HG02981 (cell line): ENCODE measurements around the gene RAMP1.

ENCODE experiments used
- ATAC-seq: cut with Tn5 transposase; IDR thresholded peaks from one replicate; pipeline ENCODE4 v1.9.1; 2021; ENCODE audit warnings: mild to moderate bottlenecking, moderate library complexity; ENCODE audit not compliant: unreplicated experiment

RAMP1 gene

DNA sequence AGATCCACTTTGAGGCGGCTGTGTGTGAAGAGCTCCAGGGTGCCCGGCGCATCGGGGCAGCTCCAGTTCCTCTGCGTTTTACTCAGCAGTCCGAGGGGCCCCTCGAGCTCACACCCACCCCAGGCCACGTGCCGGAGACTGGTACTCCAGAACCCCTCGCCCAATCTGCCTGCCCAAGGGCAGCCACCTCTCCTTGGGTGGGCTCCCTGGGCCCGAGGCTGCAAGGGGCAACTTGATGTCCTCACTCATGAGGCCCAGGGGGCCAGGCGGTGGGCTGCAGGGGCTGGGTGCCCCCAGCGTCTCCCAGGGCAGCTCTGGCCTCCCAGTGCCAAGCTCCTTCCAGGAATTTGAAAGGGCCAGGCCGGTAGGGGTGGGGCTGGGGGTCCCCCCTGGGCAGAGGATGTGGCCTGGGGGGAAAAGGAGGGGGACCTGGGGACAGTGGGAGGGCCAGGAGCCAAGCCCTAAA lies 16.7 kb downstream of the RAMP1 start:
- ATAC-seq = no peak

DNA sequence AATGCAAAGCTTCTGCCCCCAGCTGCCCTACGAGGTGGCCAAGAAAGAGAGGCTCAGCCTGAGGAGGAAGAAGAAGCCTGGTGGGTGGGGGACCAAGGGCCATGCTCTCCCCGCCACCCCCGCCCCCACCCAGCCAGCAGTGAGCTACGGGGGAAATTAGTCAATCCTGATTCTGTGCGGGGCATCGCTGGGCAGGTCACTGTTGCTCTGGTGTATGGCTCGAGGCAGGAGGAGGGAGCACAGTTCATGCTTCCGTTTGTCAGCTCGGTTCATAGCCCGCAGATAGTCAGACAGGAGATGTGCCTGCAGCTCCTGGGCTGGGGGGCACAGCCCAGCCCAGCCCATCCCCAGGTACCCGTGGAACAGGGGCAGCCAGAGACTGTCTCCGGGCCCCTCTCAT lies 17.1 kb downstream of the RAMP1 start:
- no peak for ATAC-seq

DNA sequence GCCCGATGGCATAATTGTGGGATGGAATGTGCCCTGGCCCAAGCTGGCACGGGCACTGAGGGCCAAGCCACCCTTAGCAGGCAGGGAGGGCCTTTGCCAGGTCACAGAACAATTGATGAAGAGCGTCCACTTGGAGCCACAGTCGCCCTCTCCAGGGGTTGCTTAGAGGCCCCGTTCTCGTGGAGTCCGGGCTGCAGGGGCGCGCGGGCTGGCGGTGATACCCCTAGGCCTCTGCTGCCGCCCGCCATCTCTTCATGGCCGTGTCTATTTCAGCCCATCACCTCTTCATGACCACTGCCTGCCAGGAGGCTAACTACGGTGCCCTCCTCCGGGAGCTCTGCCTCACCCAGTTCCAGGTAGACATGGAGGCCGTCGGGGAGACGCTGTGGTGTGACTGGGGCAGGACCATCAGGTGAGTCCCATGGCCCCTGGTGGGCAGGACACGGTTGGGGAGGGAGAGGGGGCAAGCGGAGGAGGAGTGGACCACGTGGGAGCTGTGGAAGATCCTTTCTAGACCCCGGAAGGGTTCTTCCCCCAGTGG lies 17.6 kb downstream of the RAMP1 start:
- no peak for ATAC-seq

DNA sequence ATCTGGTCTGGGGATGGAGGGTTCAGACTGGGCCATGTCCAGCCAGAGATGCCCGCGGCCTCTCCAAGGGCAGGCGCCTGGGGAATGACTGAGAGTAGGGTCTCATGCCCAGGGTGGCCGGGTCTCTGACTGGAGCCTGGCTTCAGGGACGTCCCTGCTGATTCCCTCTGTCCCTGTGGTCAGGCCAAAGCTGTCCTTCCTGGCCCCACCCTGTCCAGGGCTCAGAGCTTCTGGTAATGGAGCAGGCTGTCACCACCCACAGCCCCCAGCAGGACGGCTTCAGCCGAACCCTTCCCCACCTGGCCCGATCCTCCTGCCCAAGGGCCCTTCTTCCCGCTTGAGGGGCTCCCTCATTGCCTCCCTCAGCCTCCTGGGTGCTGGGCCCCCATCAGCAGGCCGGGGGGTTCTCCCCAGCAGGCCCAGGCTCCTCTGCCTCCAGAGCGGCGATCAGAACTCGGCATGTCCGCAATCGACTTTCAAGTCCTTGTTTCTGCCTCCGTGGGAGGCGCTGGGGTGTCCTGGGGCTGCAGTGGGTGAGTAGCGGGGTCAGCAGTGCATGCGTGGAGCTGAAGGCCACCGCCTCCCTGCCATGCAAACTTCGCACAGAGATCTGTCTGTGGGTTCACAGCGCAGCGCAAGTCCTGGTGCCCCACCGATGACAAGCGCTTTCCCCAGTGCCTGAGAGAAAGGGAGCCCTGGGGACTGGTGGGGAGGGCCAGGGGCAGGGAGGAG lies 18.3 kb downstream of the RAMP1 start:
- no peak for ATAC-seq

DNA sequence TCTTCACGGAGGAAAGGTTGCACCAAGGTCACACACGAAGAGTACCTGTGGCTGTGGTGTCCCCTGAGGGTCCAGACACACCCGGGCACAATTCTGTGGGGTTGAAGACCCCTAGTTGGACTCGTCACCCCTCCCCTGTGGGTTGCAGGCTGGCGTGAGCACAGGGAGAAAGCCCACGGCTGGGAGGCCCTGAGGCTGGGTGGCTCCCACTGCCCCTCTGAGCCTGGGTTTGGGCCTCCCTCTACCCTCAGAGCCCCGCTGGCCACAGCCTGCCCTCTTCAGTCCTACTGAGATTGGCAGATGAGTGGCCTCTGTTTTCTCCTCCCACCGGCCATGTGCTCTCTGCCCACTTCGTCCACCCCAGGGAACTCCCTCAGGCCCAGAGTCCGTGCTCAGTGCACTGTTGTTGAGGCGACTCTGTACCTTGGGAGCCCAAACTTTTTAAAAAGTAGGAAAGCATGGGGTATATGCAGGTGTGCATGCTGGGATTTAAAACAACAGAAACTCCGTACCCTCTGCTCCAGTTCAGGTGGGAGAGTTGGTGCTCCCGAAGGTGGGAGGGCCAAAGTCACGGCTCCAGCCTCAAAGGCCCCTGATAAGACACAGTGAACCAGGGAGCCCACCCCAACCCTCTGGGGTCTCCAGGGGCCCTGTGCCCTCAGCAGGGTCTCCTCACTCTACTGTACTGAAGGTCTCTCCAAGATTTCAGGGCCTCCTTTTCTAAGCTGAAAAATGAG lies 19.1 kb downstream of the RAMP1 start:
- no peak for ATAC-seq

DNA sequence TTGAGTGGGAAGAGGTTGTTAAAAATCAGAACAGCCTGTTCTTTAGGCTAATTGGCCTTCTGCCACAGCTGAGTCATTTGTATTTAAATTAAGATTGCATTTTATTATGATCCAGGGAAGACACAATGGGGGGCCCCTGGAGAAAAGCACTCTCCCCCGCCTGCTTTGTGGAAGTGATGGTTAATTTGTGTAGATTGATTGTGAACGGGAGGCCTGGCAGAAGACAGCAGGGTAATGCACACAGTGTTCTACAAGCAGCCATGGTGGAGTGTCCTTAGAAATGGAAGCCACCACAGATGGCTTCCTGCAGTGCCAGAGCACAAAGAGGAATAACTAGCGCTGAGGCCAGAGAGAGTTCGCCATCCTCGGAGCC lies 19.6 kb downstream of the RAMP1 start:
- no peak for ATAC-seq

DNA sequence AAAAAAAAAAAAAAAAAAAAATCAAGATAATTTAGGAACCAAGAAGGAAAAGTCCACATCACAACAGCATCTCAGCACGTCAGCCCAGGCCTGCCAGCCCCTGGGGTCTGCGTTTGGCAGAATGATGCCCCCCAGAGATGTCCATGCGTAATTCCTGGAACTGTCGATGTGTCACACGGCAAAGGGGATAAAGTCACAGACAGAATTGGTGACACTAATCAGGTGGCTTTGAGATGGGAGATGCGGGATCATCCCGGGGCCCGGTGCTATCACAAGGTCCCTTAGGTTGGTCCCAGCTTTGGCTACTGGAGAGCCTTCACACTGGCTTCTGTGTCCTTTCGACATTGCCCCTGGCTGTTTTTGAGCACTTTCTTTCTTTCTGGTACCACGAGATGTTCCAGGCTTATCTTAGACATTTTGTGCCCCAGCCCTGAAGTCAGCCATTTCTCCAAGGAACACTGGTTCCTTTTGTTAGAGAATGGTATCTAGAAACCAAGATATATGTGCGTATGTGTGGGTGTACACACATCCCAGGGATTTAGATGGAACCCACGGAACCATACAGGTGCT lies 20.7 kb downstream of the RAMP1 start:
- no peak for ATAC-seq

DNA sequence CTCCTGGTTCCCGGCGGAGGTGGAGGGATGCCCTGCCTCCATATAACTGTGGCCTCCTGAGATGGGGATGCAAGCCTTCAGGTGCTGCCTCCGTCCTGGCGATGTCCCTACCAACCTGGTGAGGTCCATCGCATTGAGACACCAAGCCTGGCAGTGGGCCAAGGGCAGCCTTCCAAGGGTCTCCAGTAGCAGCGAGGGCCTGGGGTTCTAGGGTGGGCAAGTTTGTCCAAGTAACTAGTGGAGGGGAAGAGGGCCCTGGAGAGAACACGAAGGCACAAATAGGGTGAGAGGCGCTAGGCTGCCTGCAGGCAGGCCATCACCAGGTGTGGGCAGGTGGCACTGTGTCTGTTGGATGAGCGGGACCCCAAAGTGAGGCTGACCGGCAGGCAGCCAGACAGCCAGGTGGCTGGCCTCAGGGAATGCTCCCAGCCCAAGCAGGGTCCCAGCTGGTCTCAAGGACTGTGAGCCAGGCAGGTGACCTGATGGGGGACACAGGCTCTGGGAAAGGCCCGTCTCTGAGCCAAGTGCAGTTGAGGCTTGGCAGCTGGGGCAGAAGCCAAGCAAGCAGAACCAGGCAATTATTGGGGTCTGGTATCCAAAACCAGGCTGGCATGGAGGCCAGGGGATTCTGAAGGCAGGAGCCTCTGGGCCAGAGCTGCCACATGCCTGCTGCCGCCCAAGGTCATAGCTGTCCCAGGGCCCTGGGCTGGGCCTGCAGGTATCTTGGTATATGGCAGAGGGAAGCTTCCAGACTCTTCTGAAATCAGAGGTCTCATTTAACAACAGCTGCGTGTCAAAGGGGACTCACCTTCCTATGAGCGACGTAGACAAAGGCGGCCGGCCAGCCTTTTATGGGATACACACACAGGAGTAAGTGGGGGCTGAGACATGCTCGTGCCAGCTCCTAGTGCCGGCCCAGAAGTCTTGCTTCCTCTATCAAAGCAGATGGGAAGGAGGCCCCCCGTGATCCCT lies 23.4 kb downstream of the RAMP1 start:
- ATAC-seq = no peak

DNA sequence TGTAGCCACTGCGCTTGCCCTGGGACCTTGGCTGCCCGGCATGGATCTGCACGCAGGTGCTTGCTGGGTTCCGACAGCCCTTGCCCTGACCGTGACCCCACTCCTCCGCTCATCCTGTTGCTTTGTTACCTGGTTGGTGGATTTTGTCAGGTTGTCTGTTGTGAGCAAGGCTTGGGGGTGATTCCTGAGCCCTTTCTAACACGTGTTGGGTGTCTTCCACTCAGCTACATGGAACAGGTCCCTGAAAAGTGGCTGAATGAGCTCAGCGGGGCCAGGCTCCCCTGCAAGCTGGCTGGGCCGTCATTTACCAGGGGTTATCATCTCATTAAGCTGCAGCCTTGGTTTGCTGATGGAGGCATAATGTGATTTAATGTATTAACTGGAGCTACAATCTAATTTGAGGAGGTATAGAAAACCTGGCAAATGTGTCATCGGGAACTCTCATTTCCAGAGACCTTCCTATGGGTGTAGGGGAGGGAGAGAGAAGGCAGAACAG lies 24.6 kb downstream of the RAMP1 start:
- no peak for ATAC-seq

DNA sequence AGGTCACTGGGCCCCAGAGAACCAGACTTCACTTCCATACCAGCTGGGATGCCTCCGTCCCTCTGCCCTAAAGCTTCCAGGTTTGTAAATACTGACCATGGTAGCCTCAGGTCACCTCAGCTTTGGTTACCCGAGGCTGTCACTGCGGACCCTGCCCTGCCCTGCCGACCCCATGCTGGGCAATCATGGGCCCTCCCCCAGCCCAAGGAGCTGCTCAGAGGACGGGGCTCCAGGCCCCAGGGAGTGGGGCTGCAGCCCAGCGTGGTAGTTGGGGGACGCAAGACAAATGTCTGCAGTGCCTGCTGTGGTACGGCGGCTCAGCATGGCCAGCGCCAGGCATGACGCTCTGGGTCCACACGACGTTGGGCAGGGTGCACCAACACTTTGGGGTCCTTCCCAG lies 25.3 kb downstream of the RAMP1 start:
- ATAC-seq = no peak

DNA sequence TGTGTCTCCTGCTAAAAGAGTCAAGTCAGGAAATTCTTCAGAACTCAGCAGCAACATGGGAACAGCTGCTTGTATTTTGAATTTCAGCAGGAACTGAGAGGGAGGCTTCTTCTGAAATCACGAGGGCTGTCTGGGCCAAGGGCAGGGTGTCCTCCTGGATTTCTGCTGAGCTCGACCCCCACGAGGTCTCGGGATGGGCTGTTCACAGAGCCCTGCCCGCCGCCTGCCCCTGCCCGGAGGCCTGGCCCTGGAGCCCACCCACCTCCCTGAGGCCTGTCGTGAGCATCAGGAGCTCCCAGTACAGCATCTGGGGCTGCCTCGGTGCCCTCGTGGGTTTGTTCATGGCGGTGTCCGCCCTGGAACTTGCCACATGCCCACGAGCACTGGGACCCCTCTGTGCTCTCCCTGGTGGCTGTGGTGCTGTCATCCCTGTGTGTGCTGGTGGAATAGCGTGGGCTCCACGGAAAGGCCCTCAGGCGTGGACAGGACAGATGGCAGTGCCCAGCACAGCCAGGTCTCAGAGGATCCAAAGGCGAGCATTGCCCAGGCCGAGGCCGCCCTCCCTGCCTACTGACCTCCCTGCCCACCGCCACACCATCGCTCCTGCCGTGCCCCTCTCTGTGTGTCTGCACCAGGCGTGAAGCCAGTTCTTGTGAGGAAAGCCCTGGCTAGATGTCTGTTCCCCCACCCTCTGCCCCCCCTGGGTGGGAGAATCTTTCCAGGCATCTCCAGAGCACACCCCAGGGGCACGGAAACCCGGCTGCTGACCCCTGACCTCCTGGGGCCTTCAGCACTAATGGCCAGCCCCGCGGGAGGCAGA lies 25.9 kb downstream of the RAMP1 start:
- ATAC-seq = no peak

DNA sequence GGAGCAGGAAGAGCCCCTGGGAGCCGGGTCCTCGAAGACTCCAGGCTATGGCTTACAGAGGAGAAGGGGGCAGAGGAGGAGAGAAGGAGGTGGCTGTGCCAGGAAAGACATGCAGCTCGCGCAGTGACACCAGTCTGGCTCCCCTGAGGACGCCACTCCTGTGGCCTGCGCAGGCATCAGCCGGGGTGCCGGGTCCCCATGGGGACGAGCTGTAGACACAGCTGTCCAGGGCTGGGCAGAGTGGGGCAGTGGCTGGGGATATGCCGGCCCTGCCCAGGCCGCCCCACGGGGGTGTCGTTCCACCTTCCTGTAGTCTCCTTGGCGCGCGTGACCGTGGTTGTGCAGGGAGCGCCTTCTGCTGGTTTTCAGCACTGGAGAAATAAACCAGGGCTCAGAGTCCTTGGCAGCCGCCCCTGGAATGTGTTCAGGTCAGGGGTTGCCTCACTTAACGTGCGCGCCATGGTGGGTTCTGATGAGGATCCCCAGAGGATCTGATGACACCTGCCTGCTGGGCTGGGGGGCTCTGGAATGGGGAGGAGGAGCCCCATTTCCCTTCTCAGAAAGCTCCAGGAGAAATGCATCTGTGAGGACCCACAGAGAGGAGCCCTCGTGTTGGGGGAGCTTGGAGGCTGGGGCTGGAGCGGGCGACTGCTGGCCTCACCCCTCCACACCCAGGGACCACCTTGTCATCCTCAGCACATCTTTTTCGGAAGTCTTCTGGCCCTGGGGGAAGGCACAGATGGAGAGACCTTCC lies 26.7 kb downstream of the RAMP1 start:
- no peak for ATAC-seq

DNA sequence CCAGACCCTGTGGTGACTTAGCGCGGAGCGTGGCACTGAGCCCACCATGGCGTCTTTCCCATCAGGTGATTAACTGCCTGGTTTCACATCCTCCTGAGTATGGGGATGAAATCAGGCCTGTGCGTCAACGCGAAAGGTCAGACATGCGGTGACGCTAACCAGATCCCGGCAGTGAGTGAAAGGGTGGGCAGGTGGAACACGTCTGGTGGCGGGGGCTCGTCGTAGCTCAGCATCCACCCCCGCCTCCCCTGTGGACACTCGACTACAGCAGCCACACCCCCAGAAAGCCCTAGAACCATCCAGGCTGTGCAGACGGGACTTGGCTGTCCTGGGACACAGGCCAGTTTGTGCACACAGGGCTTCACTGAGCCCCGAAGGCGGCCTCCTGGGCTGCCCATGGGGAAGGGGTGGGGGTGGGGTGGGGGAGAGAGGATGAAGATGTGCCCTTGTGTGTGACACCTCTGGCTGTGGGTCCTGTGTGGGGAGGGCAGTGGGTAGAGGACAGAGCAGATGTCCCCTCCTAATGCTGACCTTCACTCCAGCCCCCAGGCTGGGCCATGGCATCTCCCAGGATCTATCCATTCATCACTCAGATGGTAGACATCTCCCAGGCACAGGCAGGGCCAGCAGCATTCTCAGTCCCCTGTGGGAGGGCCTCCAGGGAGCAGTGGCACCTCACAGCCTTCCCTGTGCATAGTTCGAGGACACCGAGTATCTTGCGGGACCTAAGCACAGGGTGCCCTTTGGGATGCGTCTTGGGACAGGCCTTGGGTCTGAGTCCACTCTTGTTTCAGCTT lies 27.5 kb downstream of the RAMP1 start:
- no peak for ATAC-seq

DNA sequence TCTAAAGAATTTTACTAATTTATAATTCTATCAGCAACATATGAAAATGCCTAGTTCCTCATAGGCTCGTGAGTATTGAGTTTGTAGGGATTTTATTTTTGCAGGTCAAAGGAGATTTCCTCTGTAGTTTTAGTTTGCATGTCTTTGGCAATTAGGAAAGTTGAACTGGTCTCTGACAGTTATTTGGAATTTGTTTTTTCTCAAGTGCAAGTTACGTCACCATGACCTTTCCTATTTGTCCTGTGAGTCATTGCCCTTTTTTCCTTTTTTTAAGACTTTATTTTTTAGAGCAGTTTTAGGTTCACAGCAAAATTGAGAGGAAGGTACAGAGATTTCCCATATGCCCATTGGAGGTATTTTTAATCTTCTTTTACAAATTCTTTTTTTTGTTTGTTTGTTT lies 29.0 kb downstream of the RAMP1 start:
- ATAC-seq = no peak

DNA sequence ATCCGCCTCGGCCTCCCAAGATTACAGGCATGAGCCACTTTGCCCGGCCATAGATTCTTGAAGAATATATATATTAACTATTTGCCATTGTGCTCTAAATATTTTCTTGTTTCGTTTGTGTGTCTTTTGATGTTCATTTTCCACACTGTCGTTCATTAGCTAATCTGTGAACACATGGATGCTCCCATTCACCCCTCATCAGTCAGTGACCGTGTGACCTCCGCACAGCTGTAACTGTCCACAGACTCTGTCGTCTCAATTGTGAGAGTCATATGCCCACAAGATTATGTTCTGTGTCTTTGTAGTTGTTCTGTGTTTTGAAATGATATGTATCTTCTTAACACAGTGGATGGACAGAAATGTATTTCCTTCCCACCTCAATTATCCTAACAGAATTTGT lies 29.6 kb downstream of the RAMP1 start:
- no peak for ATAC-seq

DNA sequence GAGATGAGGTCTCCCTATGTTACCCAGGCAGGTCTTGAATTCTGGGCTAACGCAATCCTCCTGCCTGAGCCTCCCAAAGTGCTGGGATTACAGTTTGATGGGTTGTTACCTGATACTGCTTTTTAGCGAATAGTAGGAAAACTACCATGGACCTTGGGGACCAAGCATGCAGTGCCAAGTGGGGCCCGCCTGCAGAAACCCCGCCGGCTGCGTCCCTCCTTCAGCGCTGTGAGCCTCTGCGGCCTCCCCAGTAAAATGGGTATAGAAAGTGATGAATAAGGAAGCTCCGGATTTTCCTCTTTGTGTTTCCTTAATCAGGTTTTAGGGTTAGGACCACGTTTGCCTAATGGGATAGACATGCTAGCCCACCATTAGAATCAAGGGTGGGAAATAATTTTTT lies 30.4 kb downstream of the RAMP1 start:
- no peak for ATAC-seq

DNA sequence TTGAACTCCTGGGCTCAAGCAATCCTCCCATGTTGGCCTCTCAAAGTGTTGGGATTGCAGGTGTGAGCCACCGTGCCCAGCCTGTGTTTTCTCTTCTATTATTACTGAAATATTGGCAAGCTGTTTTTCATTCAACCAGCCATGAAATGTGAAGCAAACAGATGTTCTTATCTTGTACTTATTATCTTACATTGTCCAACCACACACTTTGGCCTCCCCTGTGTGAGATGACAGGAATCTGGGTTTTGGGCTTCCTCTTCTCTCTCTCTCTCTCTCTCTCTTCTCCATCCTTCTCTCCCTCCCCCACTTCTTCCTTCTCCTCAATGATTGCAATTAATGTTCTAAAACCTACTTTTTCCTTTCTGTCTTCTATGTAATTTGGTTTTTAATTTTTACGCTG lies 33.1 kb downstream of the RAMP1 start:
- no peak for ATAC-seq

DNA sequence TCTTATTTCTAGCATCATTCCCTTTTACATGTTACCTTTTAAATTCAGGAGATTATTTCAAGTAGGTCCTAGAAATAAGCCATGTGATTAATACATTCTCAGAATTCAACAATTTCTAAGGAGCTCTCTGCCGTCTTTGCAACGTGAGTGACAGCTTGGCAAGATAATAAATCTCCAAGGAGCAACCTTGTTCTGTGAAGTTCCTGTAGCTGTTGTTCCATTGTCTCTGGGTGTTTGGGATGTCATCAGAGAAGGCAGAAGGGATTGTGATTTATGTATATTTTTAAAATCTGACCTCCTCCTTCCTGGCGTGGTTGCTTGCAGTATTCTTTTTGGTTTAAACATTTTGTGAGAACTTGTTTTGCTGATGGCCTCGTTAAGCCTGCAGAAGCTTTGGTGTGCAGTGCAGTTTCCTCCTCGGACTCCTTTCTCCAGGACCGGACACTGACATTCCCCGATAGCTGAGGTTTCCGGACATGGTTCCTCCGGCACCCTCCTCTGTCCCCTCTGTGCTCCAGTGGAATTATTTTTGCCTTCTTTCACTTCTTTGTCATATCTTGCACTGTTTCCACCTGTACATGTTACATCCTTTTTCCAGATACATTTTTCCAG lies 33.7 kb downstream of the RAMP1 start:
- ATAC-seq = no peak
